NT2/D1 (cell line): ENCODE data around the gene OLFML2B.

ENCODE experiments used
- DNase-seq: peaks from one replicate; pipeline ENCODE4 v3.0.0-alpha.2; 2011; ENCODE audit warnings: low read depth, low spot score
- H3K27me3 ChIP-seq: 2 replicates; pipeline ENCODE4 v1.6.0; 2011; ENCODE audit warnings: mild to moderate bottlenecking; ENCODE audit not compliant: insufficient read length, insufficient read depth
- H3K36me3 ChIP-seq: 2 replicates; pipeline ENCODE4 v1.6.1; 2011; ENCODE audit warnings: mild to moderate bottlenecking, low read length, mixed read lengths; ENCODE audit not compliant: insufficient read depth, insufficient read length
- H3K4me1 ChIP-seq: 2 replicates; pipeline ENCODE4 v1.5.1; 2011; ENCODE audit not compliant: insufficient read depth, insufficient read length
- H3K4me3 ChIP-seq: 2 replicates; pipeline ENCODE4 v1.5.1; 2011; ENCODE audit warnings: low read depth; ENCODE audit not compliant: insufficient read length
- H3K9ac ChIP-seq: 2 replicates; pipeline ENCODE4 v1.6.0; 2011; ENCODE audit warnings: low read depth; ENCODE audit not compliant: insufficient read length
- H3K9me3 ChIP-seq: 2 replicates; pipeline ENCODE4 v1.5.1; 2011; ENCODE audit warnings: mild to moderate bottlenecking, low read length; ENCODE audit not compliant: insufficient read depth
- SUZ12 ChIP-seq: IDR thresholded peaks from 2 replicates; pipeline ENCODE4 v1.6.1; 2011; ENCODE audit not compliant: insufficient read length, insufficient read depth; ENCODE audit errors: extremely low read depth
- YY1 ChIP-seq: IDR thresholded peaks from 2 replicates; pipeline ENCODE4 v1.6.1; 2011; ENCODE audit not compliant: insufficient read length, insufficient read depth
- ZNF274 ChIP-seq: IDR thresholded peaks from 2 replicates; pipeline ENCODE4 v1.6.1; 2011; ENCODE audit warnings: mild to moderate bottlenecking, low read depth, low read length

Gene OLFML2B

DNA sequence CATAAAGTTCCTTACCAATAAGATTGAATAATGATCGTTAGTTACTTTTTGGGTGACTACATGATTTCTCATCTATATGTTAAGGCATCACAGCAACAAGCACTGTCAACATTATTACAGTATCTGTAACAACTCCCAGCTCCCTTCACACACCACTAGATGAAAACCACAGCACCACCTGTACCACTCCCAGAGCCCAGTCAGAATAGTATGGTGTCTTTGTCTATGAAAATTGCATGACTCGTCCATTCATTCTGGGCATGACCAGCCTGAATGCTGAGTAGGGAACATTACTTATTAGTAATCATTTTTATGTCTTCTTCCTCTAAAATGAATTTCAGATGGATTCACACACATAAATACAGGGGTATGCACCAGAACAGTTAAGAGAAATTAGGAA lies 7.0 kb downstream of the OLFML2B start:
- H3K36me3 ChIP-seq = peaks cover 3% of the 10 kb centered on the region
- H3K27me3 ChIP-seq = no peaks in the 10 kb centered on the region
- DNase-seq = no peak
- no peak overlapping the region for H3K9ac ChIP-seq
- peaks cover 7% of the 10 kb centered on the region for H3K9me3 ChIP-seq
- TF ChIP-seq SUZ12 (no peak), ZNF274 (no peak), YY1 (no peak)
- peaks cover 13% of the 10 kb centered on the region for H3K4me1 ChIP-seq
- no peak overlapping the region for H3K4me3 ChIP-seq

DNA sequence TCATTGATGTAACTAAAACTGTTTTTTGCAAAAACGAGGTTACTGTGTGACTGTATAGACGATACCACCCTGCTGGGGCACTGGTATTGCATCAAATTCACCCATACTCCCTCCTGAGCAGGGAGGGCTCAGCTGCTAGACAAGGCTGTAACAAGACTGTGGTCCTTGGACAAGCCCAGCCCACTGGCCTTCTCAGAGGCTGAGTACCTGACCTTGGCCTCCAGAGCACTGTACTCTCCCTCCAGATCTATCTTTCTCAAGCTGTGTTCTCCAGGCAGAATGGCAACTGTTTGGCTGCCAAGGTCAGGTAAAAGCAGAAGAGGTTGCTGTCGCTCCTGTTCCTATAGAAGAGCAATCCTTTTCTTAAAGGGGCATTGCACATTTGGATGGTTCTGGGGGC lies 8.5 kb downstream of the OLFML2B start:
- no peak overlapping the region for H3K4me3 ChIP-seq

DNA sequence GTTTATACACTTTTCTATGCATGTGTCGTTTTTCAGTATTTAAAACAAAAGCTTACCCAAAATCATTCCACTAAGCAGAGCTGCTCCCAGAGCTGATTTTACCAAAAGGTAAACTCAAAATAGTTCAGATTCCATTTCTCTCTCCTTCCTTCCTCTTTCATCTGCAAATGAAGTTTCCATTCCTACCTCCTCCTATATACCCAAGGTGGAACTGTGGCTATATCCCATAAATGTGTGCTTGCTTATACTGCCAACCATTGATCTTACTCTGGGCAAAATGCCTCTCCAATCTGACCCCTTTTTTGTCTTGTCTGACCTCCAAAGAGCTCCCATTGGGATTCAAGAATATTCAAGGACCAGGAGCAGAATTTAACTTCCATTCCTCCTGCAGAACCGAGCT lies 9.5 kb downstream of the OLFML2B start:
- peaks cover 3% of the 10 kb centered on the region for H3K36me3 ChIP-seq
- H3K4me1 ChIP-seq = peaks cover 5% of the 10 kb centered on the region
- no peak overlapping the region for H3K9ac ChIP-seq

More for the DNA sequence above, 8.5 kb downstream of the OLFML2B start:
- Histone ChIP-seq H3K36me3 (peaks cover 3% of the 10 kb centered on the region), H3K9me3 (peaks cover 7% of the 10 kb centered on the region), H3K4me1 (peaks cover 8% of the 10 kb centered on the region), H3K27me3 (no peaks in the 10 kb centered on the region), H3K9ac (no peak overlapping the region)
- no peak for TF ChIP-seq YY1
- TF ChIP-seq ZNF274 = no peak
- TF ChIP-seq SUZ12 = no peak
- DNase-seq = no peak

DNA sequence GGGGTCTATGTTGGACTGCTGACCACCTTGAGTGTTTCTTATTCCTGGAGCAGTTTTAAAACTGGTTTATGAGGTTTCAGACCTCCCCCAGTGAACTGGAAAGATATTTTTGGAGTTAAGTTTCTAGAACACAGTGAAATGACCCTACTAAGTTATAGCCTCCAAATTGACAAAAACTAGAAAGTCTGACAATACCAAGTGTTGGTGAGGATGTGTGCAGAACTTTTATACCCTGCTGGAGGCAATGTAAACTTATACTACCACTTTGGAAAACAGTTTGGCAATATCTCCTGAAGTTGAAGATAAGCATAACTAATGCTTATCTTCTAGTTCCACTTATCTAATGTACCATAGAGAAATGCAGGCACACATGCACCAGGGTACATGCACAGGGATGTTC lies 10.4 kb downstream of the OLFML2B start:
- Histone ChIP-seq H3K9me3 (peaks cover 7% of the 10 kb centered on the region), H3K4me1 (peaks cover 5% of the 10 kb centered on the region), H3K36me3 (peaks cover 3% of the 10 kb centered on the region), H3K27me3 (no peaks in the 10 kb centered on the region), H3K9ac (no peak overlapping the region), H3K4me3 (no peak overlapping the region)
- no peak for TF ChIP-seq YY1
- no peak for TF ChIP-seq SUZ12
- no peak for TF ChIP-seq ZNF274
- DNase-seq = no peak

More for the DNA sequence above, 9.5 kb downstream of the OLFML2B start:
- Histone ChIP-seq H3K9me3 (peaks cover 7% of the 10 kb centered on the region), H3K4me3 (no peak overlapping the region), H3K27me3 (no peaks in the 10 kb centered on the region)
- peak; percentile 20 for DNase-seq
- no peak for TF ChIP-seq ZNF274
- TF ChIP-seq SUZ12 = no peak
- no peak for TF ChIP-seq YY1

DNA sequence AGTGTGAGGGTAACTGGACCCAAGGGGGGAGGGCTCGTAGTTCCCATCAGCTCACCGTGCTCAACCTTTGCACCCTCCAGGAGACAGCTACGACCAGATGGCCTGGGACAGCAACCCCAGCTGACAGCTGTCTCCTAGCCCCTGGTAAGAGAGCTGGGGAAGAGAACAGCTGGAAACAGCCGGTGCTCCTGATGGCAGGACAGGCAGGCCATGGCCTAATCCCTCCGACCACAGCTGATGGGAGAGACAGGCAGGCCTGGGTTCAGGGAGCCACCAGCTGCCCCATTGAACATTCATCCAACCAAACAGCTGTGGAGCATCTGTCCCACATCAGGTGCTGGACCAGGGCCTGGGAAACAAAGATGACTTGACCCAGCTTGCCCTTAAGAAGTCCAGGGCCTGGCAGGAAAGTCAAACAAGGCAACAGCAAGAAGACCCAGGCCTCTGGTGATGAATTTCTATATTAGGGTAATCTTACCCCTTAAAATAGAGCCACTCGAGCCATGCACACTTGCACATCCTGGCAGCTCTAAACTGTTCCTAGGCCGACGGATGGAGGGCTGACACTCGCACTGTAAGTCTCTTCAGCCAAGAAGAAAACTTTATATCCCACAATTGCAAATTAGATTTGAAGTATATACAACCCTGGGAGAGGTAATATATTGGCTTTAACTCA lies 12.2 kb downstream of the OLFML2B start:
- no peak overlapping the region for H3K4me3 ChIP-seq
- H3K9ac ChIP-seq = no peak overlapping the region
- DNase-seq = no peak
- peaks cover 5% of the 10 kb centered on the region for H3K4me1 ChIP-seq
- peaks cover 7% of the 10 kb centered on the region for H3K9me3 ChIP-seq
- H3K27me3 ChIP-seq = no peaks in the 10 kb centered on the region
- TF ChIP-seq YY1 = no peak
- TF ChIP-seq SUZ12 = no peak
- TF ChIP-seq ZNF274 = no peak
- no peaks in the 10 kb centered on the region for H3K36me3 ChIP-seq

DNA sequence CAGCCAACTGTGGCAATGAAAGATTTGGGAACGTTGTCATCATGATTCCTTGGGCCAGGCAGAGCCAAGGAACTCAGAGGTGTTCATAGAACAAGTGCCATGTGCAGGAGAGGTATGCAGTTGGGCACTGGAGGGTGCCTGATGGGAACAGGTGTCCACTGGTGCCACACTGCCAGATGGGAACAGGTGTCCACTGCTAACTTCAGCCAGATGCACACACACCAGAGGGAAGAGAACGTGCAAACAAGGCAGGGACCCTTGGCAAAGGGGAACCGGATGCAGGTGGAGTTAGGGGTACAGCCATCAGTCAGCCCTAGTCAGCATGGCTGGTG lies 13.5 kb downstream of the OLFML2B start:
- no peak for DNase-seq
- Histone ChIP-seq H3K36me3 (no peaks in the 10 kb centered on the region), H3K27me3 (no peaks in the 10 kb centered on the region)

DNA sequence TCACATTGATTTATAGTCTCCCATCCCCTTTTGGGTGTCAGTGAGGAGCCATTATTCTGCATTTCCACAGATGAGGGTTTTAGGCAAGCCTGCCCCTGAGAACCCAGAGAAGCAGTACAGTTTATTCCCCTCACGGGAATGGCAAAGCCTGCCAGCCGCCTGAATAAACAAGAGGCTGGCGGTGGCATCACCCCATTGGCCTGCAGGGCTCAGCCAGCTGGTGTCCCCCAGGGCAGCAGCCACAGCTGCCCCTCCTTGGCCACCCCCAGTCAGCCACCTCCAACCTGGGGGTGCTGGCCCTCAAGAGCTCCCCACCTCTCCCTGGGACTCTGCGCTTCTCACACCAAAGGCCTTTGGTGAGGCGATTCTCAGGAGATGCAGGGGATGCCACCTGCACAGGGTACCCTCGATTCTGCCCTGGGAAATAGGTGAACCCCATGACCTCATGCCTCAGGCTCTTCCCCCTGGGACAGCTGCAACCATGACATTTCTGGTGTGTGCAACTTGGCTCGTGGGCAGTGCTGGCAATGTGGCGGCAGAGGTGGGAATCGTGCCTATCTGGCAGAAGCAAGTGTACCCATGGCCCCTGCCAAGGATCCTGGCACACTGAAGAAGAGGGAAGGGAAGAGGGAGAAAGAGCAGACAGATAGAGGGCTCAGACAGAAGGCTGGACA lies 14.0 kb downstream of the OLFML2B start:
- peaks cover 7% of the 10 kb centered on the region for H3K9me3 ChIP-seq
- H3K36me3 ChIP-seq = no peaks in the 10 kb centered on the region
- no peak overlapping the region for H3K9ac ChIP-seq
- H3K4me3 ChIP-seq = no peak overlapping the region
- no peak for DNase-seq
- TF ChIP-seq YY1 (no peak), ZNF274 (no peak), SUZ12 (no peak)
- H3K27me3 ChIP-seq = no peaks in the 10 kb centered on the region
- no peaks in the 10 kb centered on the region for H3K4me1 ChIP-seq

More for the DNA sequence above, 13.5 kb downstream of the OLFML2B start:
- no peak overlapping the region for H3K4me3 ChIP-seq
- H3K9me3 ChIP-seq = peaks cover 7% of the 10 kb centered on the region
- peaks cover 3% of the 10 kb centered on the region for H3K4me1 ChIP-seq
- H3K9ac ChIP-seq = no peak overlapping the region
- TF ChIP-seq ZNF274 = no peak
- no peak for TF ChIP-seq YY1
- TF ChIP-seq SUZ12 = no peak
